ENCODE data around the gene PDHX.

DNA sequence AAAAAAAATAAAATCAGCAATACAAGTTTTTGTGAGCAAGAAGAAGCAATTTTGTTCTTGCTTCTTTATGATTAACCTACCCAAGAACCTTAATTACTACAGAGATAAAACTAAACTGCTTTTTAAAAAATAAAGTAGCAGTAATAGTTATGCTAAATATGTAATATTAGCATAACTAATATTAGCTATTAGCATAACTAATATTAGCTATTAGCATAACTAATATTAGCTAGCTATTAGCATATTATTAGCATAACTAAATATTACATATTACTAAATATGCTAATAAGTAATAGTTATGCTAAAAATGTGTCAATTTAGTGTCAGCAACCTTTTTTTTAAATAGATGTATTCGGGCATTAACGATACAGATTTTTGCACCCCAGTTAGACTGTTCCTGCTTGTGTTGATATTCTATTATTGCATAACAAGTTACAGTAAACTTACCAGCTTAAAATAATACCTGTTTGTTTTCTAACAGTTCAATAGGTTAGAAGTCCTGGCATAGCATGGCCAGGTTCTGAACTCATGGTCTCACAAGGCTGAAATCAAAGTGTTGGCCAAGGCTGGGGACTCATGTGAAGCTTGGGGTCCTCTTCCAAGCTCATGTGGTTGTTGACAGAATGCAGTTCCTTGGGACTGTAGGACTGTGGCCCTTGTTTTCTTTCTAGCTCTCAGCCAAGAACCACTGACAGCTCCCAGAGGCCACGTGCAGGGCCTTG, 48.4 kb downstream of the PDHX start:
- TF ChIP-seq, protein P1, sequence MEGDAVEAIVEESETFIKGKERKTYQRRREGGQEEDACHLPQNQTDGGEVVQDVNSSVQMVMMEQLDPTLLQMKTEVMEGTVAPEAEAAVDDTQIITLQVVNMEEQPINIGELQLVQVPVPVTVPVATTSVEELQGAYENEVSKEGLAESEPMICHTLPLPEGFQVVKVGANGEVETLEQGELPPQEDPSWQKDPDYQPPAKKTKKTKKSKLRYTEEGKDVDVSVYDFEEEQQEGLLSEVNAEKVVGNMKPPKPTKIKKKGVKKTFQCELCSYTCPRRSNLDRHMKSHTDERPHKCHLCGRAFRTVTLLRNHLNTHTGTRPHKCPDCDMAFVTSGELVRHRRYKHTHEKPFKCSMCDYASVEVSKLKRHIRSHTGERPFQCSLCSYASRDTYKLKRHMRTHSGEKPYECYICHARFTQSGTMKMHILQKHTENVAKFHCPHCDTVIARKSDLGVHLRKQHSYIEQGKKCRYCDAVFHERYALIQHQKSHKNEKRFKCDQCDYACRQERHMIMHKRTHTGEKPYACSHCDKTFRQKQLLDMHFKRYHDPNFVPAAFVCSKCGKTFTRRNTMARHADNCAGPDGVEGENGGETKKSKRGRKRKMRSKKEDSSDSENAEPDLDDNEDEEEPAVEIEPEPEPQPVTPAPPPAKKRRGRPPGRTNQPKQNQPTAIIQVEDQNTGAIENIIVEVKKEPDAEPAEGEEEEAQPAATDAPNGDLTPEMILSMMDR (IDR thresholded peaks at IDR 0.05; ENCODE audit: insufficient read depth, low read depth, low read length), result no peak
- TF ChIP-seq EZH2 (IDR thresholded peaks at IDR 0.05; ENCODE audit: insufficient read depth, low read length), result no peak
